GM21825 (cell line): ENCODE results near the gene FBXO21.
"Not testable (repeated sequence)": the region's sequence is repeated elsewhere in the genome, so short reads cannot be mapped to it uniquely, and the experiment has no call there.

Source experiments
- ATAC-seq: cut with Tn5 transposase; IDR thresholded peaks from one replicate; pipeline ENCODE4 v1.9.1; 2021; ENCODE audit warnings: mild to moderate bottlenecking, moderate library complexity; ENCODE audit not compliant: unreplicated experiment

The FBXO21 gene

DNA sequence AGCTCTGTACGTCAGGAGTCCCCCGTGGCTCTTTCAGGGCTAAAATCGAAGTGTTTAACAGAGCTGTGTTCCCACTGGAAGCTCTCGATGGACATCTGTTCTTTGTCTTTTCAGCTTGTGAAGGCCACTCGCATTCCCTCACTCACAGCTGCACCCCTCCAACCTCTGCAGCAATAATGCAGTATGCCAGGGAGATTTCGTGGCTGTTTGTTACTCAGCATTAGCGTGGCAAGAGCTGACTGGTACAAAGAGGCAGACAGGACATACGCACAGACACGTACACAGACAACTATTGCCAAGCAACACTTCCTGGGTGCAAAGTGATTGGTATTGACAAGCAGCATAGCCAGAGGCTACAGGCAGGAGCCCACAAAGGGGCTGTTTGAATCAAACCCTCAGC lies 11.8 kb upstream of the FBXO21 start:
- no peak for ATAC-seq

- not testable (repeated sequence) for ATAC-seq
Measured at GRCh38 chr12:117199956-117200744, 9.9 kb upstream of the FBXO21 start.

DNA sequence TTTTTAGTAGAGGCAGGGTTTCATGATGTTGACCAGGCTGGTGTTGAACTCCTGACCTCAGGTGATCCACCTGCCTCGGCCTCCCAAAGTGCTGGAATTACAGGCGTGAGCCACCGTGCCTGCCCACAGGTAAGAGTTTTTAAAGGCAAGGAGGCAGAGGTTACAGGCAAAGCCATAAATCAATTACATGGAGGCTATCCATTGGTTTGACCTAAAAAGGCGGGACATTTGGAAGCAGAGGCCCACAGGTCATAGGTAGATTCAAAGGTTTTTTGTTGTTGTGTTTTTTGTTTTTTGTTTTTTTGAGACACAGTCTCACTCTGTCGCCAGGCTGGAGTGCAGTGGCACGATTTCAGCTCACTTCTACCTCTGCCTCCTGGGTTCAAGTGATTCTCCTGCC lies 6.1 kb upstream of the FBXO21 start:
- ATAC-seq, result not testable (repeated sequence)

- not testable (repeated sequence) for ATAC-seq
Measured at GRCh38 chr12:117195027-117195426, 4.8 kb upstream of the FBXO21 start.

- no peak for ATAC-seq
Measured at GRCh38 chr12:117193903-117194302, 3.6 kb upstream of the FBXO21 start.

DNA sequence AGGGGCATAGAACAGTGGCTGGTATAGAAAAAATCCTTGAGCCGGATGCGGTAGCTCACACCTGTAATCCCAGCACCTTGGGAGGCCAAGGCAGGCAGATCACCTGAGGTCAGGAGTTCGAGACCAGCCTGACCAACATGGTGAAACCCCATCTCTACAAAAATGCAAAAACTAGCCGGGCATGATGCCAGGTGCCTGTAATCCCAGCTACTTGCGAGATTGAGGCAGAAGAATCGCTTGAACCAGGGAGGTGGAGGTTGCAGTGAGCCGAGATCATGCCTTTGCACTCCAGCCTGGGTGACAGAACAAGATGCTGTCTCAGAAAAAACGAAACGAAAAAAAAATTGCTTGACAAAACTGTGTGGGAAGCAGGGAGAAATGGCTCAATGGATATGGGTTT lies 2.3 kb upstream of the FBXO21 start:
- not testable (repeated sequence) for ATAC-seq

DNA sequence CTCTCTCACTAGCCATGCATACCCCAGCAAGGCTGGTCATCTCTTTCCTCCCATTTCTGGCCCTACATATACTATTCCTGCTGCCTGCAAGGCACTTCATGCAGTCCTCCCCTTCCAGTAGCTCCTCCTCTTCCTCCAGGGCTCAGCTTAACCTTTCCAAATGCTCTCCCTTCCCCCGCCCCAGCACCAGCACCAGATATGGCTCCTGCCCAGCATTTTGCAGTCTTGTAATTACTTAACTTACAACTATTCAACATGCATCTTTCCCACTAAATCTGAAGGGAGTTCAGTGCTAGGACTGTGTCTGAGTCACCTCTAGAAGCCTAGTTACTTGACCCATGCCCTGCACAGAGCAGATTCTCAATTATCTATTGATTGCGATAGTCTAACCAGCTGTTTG lies 1.8 kb upstream of the FBXO21 start:
- ATAC-seq, result no peak

DNA sequence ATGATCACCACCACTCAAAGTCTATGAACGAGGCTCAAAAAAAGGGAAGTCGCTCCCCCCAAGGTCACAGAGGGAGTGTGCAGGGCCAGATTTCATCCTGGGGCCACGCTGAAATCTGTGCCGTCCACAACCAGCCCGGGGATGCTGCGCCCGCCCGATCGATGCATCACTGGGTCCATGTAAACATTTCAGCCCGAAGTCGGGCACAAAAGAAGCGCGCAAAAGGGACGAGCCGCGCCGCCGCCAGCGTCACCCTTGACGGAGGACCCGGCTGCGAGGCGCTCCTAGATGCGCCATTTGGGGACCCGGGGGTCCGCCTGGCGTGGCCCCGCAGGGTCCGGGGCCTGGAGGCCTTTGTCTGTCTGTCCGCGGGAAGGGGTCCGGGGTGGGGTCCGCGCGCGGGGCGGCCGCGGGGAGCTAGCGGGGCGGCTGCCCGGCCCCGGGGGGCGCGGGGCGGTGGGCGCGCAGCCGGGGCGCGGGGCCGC lies 503 bp downstream of the FBXO21 start:
- ATAC-seq, result peak; percentile 34

- ATAC-seq, result no peak
Measured at GRCh38 chr12:117188961-117189724, 1.1 kb downstream of the FBXO21 start.

- ATAC-seq, result no peak
Measured at GRCh38 chr12:117188121-117188665, 2.1 kb downstream of the FBXO21 start.

GRCh38 chr12:117187421-117187820 lies 2.8 kb downstream of the FBXO21 start:
- ATAC-seq, result no peak

DNA sequence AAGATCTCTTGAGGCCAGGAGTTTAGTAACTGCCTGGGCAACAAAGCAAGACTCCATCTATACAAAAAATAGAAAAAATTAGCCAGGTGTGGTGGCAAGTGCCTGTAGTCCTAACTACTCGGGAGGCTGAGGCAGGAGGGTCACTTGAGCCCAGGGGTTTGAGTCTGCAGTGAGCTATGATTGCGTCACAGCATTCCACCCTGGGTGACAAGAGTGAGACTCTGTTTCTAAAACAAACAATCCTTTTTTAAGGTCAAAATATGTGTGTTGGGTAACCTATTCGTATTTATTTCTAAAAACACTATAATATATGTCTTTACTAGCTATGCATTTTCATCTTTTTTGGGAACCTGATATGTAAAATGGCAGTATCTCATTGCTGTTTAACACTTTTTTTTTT lies 7.4 kb downstream of the FBXO21 start:
- no peak for ATAC-seq

- not testable (repeated sequence) for ATAC-seq
Measured at GRCh38 chr12:117181468-117181843, 8.8 kb downstream of the FBXO21 start.

DNA sequence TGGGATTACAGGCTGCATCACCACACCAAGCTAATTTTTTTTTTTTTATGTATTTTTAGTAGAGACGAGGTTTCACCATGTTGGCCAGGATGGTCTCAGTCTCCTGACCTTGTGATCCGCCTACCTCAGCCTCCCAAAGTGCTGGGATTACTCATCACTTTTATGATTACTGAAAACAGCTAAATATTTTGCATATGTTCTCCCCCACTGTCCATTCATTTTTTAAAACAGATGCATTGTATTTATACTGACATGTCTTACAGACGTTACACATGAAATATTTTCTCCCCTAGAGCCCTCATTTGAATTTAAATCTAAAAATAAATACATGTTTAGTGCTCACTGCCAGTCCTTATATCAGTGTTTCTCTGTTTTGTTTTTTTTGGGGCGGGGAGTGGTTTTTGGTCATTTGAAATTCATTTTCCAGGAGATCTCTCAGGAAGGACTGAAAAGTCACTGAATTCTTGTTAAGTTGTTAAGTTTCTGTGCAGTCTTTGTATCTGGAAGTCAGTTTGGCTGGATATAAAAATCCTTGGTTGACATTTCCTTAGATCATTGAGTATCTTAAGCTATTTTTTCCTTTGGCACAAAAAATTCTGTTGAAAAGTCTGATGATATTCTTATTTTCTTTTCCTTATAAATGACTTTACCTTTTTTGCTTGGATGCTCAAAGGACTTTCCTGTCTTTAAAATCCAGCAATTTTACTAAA lies 9.4 kb downstream of the FBXO21 start:
- ATAC-seq, result no peak

DNA sequence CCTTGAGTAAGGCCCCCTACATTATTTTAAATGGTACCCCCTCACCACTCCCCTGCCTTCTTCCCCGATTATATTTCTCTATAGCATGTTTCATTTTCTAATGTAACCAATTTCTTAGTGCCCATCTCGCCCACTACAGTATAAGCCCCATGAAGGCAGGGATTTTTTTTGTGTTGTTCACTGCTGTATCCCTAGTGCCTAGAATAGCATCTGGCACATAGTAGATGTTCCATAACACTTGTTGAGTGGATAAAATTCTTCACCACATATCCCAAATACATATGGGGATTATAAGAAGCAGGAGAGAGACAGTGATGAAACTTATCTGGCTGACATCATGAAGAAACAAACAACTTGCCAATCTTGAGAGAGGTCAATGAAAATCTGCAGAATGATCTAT lies 11.5 kb downstream of the FBXO21 start:
- ATAC-seq, result no peak

DNA sequence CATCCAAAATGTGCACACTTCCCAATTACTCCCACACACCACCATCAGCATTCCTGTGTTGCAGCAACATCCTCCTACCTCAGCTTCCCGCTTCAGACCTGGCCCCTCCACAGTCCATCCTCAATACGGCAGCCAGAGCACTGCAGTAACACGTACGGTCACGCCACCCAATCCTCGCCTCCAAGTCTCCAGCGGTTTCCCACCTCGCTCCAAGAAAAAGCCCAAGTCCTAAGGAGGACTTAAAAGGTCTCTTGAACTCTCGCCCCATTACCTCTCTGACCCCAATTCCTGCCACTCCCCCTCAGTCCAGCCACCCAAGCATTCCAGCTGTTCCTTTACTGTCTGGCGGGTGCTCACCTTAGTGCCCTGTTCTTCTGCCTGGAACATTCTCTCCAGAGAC lies 12.0 kb downstream of the FBXO21 start:
- no peak for ATAC-seq

DNA sequence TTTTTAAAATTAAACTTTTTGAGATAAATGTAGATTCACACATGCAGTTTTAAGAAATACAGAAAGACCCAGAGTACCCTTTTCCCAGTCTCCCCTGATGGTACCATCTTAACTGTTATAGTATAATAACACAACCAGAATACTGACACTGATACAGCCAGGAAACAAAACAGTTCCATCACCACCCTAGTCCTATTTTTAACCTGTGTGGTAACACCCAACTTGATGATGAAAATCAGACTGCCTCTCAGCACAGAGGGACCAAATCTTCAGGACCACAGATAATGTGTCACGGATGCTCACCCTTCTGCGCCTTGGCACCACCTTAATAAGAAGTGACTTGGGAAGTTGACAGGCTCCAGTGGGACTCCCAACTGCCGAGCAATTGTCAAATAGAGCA lies 18.1 kb downstream of the FBXO21 start:
- ATAC-seq, result no peak

DNA sequence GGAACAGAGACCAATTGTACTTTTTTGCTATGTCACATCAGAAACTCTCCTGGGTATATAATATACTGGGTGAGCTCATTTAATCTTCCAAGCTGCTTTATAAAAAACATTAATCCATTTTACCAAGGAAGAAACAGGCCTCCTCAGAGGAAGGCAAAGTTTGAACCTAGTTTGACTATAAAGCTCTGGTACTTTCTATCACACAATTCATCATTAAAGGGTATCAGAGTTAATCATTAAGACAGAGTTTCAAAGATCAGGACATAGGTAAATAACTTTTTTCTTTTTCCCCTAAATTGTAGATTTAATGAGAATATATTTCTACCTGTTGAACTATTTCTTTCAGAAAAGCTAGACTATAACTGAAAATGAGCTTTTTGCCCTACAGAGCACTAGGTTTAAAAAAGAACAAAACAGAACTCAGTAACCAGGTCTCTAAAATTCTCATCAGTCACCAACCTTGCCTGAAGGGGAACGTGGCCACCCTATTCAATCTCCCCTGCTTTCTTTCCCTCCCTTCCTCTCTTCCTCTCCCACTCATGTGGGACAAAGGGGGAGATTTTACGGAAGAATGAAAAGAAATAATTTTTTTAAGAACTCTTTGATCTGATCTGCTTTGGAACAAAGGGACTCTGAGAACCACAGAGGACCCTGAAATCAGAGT lies 18.6 kb downstream of the FBXO21 start:
- no peak for ATAC-seq

GRCh38 chr12:117169548-117169947 lies 20.7 kb downstream of the FBXO21 start:
- ATAC-seq, result no peak

DNA sequence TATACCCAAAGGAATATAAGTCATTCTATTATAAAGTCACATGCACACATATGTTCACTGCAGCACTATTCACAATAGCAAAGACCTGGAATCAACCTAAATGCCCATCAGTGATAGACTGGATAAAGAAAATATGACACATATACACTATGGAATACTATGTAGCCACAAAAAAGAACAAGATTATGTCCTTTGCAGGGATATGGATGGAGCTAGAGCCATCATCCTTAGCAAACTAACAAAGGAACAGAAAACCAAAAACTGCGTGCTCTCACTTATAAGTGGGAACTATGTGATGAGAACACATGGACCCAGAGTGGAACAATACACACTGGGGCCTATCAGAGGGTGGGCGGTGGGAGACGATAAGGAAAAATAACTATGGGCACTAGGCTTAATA lies 21.3 kb downstream of the FBXO21 start:
- no peak for ATAC-seq

DNA sequence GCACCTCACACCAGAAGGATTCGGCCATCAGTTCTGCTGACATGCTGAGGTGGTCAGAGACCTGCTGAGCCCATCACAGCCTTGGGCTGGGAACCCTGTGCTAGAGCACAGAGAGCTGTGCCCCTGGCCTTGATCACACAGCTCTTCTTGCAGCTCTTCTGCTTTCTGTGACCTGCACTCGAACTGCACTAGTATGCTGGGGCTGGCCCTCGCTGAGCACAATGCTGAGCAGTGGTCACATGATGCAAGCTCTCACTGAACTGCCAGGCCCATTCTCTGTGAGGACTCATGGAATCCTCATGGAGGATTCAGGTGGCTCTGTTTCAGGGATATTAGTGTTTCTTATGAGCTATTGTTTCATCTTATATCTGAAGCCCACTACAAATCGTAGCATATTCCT lies 22.5 kb downstream of the FBXO21 start:
- ATAC-seq, result no peak
